GM19351 (cell line): ENCODE measurements around the gene STK32A.
"Not testable (repeated sequence)": the region's sequence is repeated elsewhere in the genome, so short reads cannot be mapped to it uniquely, and the experiment has no call there.

Source experiments
- ATAC-seq: cut with Tn5 transposase; IDR thresholded peaks from one replicate; pipeline ENCODE4 v1.9.1; 2021; ENCODE audit warnings: mild to moderate bottlenecking, moderate library complexity; ENCODE audit not compliant: unreplicated experiment

Gene STK32A

GRCh38 chr5:147234825-147235635 is at the start of gene STK32A:
Gene STK32A, plus strand, starts transcription at chr5:147235026. Its CDS starts 4,609 bp downstream, at chr5:147239635.
- ATAC-seq, result no peak

GRCh38 chr5:147187099-147187540 is 47.7 kb upstream of the STK32A start:
- no peak for ATAC-seq

GRCh38 chr5:147188200-147189108 is 46.4 kb upstream of the STK32A start:
- peak; percentile 93 for ATAC-seq

- peak; percentile 16 for ATAC-seq
Observed at GRCh38 chr5:147189109-147189424, 45.8 kb upstream of the STK32A start.

- no peak for ATAC-seq
Observed at GRCh38 chr5:147190331-147190730, 44.5 kb upstream of the STK32A start.

DNA sequence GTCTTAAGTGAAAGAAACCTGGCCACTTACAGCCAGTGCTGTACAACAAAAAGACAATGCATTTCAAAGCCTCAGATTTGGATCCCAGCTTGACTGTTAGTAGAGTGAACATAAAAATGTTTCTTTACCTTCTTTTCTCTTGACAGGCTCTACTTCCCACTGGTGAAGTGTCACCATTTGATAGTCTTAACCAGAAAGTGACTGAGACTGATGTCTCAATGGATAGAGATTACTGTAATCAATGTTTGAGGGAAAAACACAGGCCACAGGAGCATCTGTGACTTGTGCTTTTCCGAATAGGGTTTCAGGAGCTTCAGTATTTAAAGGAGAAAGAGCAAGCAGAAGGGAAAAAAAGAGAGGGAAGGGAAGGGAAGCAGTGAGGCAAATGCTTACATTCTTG is 41.7 kb upstream of the STK32A start:
- ATAC-seq, result no peak

- no peak for ATAC-seq
Observed at GRCh38 chr5:147200004-147200403, 34.8 kb upstream of the STK32A start.

DNA sequence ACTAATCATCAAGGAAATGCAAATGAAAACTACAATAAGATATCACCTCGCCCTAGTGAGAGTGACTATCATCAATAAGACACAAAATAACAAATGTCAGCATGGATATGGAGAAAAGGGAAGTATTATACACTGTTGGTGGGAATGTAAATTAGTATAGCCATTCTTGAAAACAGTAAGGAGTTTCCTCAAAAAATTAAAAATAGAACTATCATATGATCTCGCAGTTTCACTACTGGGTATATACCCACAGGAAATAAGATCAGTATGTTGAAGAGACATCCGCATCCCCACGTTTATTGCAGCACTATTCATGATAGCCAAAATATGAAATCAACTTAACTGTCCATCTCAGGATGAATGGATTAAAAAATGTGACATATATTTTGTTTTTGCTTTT is 31.6 kb upstream of the STK32A start:
- no peak for ATAC-seq

- no peak for ATAC-seq
Observed at GRCh38 chr5:147204576-147204975, 30.2 kb upstream of the STK32A start.

- ATAC-seq, result no peak
Observed at GRCh38 chr5:147208134-147208533, 26.7 kb upstream of the STK32A start.

GRCh38 chr5:147216552-147217154 is 18.2 kb upstream of the STK32A start:
- ATAC-seq, result no peak

DNA sequence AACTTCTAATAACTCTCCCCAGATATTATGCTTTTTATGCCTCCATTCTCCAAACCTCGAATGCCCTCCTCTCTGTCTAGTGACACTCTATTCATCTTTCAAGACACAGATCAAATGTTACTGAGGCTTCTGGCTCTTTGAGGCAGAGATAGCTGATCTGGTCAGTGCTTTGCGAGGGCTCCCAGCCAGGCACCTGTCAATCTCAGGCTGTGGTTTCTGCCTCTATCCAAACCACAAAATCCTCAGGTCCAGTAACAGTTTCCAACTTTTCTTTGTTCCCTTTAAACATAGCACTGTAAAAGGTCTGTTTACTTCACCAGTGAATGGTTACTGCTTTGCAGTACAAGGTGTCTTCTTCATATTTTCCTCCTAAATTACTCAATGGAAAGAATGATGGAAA is 11.5 kb upstream of the STK32A start:
- no peak for ATAC-seq

DNA sequence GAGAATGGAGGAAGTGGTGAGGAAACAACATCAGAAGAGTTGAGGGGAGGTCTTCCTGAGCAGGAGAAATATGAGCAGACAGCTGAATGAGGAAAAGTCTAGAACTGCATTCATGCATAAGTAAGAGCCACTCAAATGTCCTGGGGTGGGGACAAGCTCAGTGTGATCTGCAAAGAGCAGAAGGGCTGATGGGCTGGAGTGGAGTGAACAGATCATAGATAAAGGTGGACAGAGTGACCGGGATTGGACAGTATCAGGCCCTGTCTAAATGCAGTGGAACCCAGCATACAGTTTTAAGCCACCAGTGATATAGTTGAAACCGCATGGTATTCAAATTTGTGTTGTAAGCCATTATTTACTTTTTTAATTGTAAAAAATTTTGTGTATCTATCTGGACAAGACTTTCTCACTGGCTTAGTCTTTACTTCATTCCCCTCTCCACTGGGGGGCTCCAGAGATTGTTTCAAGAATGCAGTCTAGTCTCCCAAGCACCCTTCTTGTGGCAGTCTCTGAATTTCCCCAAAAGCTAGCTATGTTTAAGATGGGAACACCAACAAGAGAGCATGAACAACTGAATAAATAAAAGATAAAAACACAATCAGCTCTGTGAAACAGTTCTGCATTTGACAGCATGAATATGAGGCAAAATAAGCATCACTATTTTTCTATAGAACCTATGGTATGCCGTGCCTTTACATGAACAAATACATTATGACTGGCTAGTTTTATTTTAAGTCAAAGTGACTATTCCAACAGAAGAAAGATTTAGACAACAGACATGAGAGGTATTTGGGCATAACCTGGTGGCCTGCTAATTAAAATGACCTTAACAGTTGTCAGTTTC is 10.7 kb upstream of the STK32A start:
- peak; percentile 70 for ATAC-seq

DNA sequence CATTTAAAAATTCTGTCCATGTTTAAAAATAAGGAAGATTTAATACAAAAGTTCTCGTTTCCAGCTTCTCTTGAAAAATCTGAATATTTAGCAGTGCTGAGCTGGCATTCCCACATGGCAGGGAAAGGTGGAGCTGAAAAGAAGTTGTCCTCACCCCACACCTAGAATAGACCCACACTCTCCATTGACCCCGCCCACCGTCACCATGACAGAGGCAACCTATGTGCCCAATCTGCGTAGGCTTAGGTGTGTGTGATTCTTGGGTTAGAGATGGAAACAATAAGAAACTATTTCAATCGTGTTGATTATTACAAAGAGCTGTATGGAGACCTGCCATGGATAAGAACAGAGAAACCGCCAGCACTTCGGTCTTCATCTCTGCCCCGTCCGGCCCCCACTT is 8.9 kb upstream of the STK32A start:
- no peak for ATAC-seq

DNA sequence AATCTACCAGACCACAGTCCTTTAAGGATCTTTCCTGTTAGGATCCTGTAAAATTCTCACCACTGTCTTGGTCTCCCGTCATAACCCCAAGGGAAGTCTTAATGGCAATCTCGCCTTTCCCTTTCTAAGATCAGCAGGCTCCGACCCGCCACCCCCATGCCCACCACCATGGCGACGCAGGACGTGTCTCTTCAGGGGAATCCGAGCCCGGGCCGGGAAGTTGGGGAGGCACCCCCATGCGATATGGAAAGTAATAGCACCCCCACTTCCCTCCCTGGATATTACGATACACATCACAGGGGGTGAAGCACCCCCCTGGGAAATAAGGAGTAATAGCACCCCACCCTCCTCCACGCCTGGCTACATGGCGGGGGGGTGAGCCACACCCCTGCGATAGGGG is 8.3 kb upstream of the STK32A start:
- ATAC-seq, result no peak

GRCh38 chr5:147234239-147234824 is 494 bp upstream of the STK32A start:
- no peak for ATAC-seq

- no peak for ATAC-seq
Observed at GRCh38 chr5:147240266-147240985, 5.6 kb downstream of the STK32A start.

GRCh38 chr5:147243238-147243637 is 8.4 kb downstream of the STK32A start:
- ATAC-seq, result not testable (repeated sequence)

GRCh38 chr5:147245381-147246165 is 10.7 kb downstream of the STK32A start:
- no peak for ATAC-seq
